ENCODE measurements around the gene TARBP1. TPM values are rescaled to one million over a fixed set of nuclear protein-coding genes. Genes with fewer than 3 reads are reported as not detected.

Gene TARBP1
- total and polyA plus RNA-seq, 2 donors (not counting 1 experiment from before 2014, with no cell fraction given) = 35.4 to 71.5 TPM

- no peak for DNase-seq
- H3K27me3 ChIP-seq (replicated peaks in 1 of 4; ENCODE audit: control extremely low read depth in 1 of 4, control insufficient read depth in 3 of 4, insufficient read depth in 4 of 4, low read length in 3 of 4) = no peaks in the 10 kb centered on the region
- no peak overlapping the region for H3K4me2 ChIP-seq (replicated peaks; ENCODE audit: low read depth, low read length, poor library complexity, severe bottlenecking)
These were observed 47.7 kb downstream of the TARBP1 start for GRCh38 chr1:234431255-234431654.

GRCh38 chr1:234430691-234431090 lies 48.3 kb downstream of the TARBP1 start:
- WGBS (ENCODE audit: insufficient coverage) = no CpG with 5 or more reads among the region's 5 CpGs
- Mint-ChIP-seq H3K27me3 (no peaks in the 10 kb centered on the region), H3K27ac (no peak overlapping the region), H3K9me3 (ENCODE audit: insufficient read depth) (no peaks in the 10 kb centered on the region), H3K4me3 (no peak overlapping the region), H3K4me1 (peaks cover 8% of the 10 kb centered on the region)
- no peaks in the 10 kb centered on the region for H3K79me2 ChIP-seq (ENCODE audit: control insufficient read depth, insufficient read depth, low read length)
- peaks cover 26 to 46% of the 10 kb centered on the region in 2 experiments for H3K36me3 ChIP-seq (replicated peaks in 1 of 2; ENCODE audit: control extremely low read depth in 1 of 2, control insufficient read depth in 1 of 2, extremely low read depth in 1 of 2, insufficient read depth in 2 of 2, low read length in 1 of 2)
- no peak overlapping the region for H3K9ac ChIP-seq (ENCODE audit: low read length)
- H4K20me1 ChIP-seq (ENCODE audit: control insufficient read depth, insufficient read depth, low read length, poor library complexity, severe bottlenecking) = no peaks in the 10 kb centered on the region
- POLR2A ChIA-PET = no interaction called here
- H3K27ac ChIP-seq (ENCODE audit: low read length in 2 of 2) = no peak overlapping the region
- DNase-seq (no peak), ATAC-seq (ENCODE audit: low read depth) (no peak)
- CTCF ChIA-PET = no interaction called here
- intact Hi-C loops (cut with micrococcal nuclease) = no loop called here
- H3K4me1 ChIP-seq (ENCODE audit: control insufficient read depth in 2 of 2, insufficient read depth in 2 of 2, low read length in 2 of 2) = no peaks in the 10 kb centered on the region
- H3K4me3 ChIP-seq (ENCODE audit: control extremely low read depth in 1 of 5, extremely low read depth in 1 of 5, insufficient read depth in 1 of 5, low read depth in 2 of 5, low read length in 4 of 5) = no peak overlapping the region
- H2AFZ ChIP-seq (ENCODE audit: insufficient read depth, low read depth, low read length, poor library complexity, severe bottlenecking) = no peak overlapping the region
- H3K9me3 ChIP-seq (ENCODE audit: control extremely low read depth in 1 of 3, control insufficient read depth in 2 of 3, insufficient read depth in 1 of 3, low read length in 2 of 3) = no peaks in the 10 kb centered on the region
- no peaks in the 10 kb centered on the region for H3K27me3 ChIP-seq (replicated peaks in 1 of 4; ENCODE audit: control extremely low read depth in 1 of 4, control insufficient read depth in 3 of 4, insufficient read depth in 4 of 4, low read length in 3 of 4)
- TF ChIP-seq CTCF (IDR thresholded peaks at IDR 0.05) (no peak), EZH2 (IDR thresholded peaks at IDR 0.05; ENCODE audit: borderline replicate concordance, insufficient read depth, low read depth, low read length, poor library complexity, severe bottlenecking) (no peak)
- no peak overlapping the region for H3K4me2 ChIP-seq (replicated peaks; ENCODE audit: low read depth, low read length, poor library complexity, severe bottlenecking)

More at GRCh38 chr1:234431255-234431654, 47.7 kb downstream of the TARBP1 start:
- H3K9ac ChIP-seq (ENCODE audit: low read length) = no peak overlapping the region
- Mint-ChIP-seq H3K27ac (no peak overlapping the region), H3K27me3 (no peaks in the 10 kb centered on the region), H3K4me3 (no peak overlapping the region), H3K4me1 (peaks cover 8% of the 10 kb centered on the region), H3K9me3 (ENCODE audit: insufficient read depth) (no peaks in the 10 kb centered on the region)
- H3K4me1 ChIP-seq (ENCODE audit: control insufficient read depth in 2 of 2, insufficient read depth in 2 of 2, low read length in 2 of 2) = no peaks in the 10 kb centered on the region
- ATAC-seq (ENCODE audit: low read depth) = no peak
- H2AFZ ChIP-seq (ENCODE audit: insufficient read depth, low read depth, low read length, poor library complexity, severe bottlenecking) = no peak overlapping the region
- no peaks in the 10 kb centered on the region for H4K20me1 ChIP-seq (ENCODE audit: control insufficient read depth, insufficient read depth, low read length, poor library complexity, severe bottlenecking)
- H3K27ac ChIP-seq (ENCODE audit: low read length in 2 of 2) = no peak overlapping the region
- no peaks in the 10 kb centered on the region for H3K9me3 ChIP-seq (ENCODE audit: control extremely low read depth in 1 of 3, control insufficient read depth in 2 of 3, insufficient read depth in 1 of 3, low read length in 2 of 3)
- WGBS (ENCODE audit: insufficient coverage) = no CpG with 5 or more reads among the region's 4 CpGs
- ChIA-PET POLR2A (no interaction called here), CTCF (no interaction called here)
- TF ChIP-seq EZH2 (IDR thresholded peaks at IDR 0.05; ENCODE audit: borderline replicate concordance, insufficient read depth, low read depth, low read length, poor library complexity, severe bottlenecking) (no peak), CTCF (IDR thresholded peaks at IDR 0.05) (no peak)
- no peaks in the 10 kb centered on the region for H3K79me2 ChIP-seq (ENCODE audit: control insufficient read depth, insufficient read depth, low read length)
- intact Hi-C loops (cut with micrococcal nuclease) = no loop called here
- H3K4me3 ChIP-seq (ENCODE audit: control extremely low read depth in 1 of 5, extremely low read depth in 1 of 5, insufficient read depth in 1 of 5, low read depth in 2 of 5, low read length in 4 of 5) = no peak overlapping the region
- peaks cover 24 to 47% of the 10 kb centered on the region in 2 experiments for H3K36me3 ChIP-seq (replicated peaks in 1 of 2; ENCODE audit: control extremely low read depth in 1 of 2, control insufficient read depth in 1 of 2, extremely low read depth in 1 of 2, insufficient read depth in 2 of 2, low read length in 1 of 2)
